GM04503 (cell line): ENCODE results near the gene DUSP22.

Source experiments
- DNase-seq: peaks from one replicate; pipeline ENCODE4 v3.0.0-alpha.2; 2012; ENCODE audit warnings: low read depth

Gene DUSP22

DNA sequence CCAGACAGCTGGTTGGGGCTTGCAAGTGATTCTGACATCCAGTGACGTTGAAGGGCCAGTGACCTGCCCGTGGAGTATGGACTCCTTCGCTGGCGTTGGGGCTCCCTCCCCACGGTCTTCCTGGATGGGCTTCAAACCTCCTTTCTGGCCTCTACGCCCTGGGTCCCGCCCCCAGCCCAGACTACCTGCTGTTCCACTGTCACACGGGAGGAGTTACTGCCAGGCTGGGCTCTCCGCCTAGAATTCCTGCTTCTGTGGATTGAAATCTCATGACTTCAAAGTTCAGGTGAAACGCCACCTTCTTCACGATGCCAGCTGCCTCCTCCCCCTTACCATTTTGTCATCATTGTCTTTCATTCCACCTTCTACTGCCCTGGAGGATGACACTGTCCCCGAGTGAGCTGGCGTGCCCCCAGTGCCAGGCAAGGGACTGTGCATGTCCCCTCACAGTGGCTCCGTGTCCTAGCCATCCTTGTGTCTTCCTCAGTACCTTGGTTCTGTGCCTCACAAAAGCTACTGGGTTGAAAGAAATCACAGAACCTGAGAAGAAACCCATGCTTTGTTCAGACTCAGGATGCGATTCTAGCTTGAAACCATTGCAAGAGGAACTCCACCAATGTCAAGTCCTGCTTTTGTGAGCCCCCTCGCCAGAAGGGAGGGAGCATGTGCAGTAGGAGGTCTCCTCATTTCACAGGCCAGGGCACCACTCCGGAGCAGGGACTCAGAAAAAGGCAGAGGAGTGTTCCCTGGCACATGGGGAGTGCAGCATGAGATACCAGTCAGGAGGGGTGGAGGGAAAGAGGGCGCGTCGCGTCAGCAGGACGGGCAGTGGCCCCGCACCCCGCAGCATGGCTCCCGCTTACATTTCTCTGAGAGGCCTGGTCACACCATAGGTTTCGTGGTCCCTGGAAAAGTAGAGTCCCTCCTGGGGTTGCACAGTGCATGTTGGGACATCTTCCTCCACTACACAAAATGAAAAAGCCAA, 88.2 kb downstream of the DUSP22 start:
- no peak for DNase-seq

DNA sequence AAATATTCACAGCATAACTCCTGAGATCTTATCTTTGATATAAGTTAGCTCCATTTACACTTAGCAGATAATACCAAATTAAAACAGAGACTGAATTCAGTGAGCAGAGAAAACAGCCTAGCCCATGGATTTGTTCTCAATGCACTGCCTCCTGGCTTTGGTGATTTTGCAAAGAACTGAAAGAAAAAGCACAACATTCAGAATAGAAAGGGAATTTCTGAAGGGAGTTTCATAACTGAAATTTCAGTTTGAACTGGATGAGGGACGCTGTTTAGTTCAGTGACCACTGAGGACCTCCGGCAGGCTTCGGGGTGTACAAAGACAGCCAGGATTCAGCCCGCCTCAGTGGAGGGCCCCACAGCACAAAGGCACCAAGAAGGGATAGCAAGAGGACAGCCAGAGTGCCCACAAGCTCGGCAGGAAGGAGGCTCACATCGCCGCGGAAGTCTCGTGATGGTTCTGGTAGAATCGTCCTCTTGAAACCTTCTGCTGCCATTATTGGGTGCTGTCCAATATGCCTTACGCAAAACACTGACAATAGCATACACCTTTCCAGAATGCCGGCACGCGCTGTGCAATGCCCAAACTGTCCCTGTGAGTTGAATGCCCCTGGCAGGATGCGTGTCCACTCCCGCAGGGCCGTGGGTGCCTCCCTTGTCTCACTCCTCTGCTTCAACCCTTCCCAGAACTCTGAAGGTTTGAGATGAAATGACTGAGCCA, 89.6 kb downstream of the DUSP22 start:
- DNase-seq = no peak

DNA sequence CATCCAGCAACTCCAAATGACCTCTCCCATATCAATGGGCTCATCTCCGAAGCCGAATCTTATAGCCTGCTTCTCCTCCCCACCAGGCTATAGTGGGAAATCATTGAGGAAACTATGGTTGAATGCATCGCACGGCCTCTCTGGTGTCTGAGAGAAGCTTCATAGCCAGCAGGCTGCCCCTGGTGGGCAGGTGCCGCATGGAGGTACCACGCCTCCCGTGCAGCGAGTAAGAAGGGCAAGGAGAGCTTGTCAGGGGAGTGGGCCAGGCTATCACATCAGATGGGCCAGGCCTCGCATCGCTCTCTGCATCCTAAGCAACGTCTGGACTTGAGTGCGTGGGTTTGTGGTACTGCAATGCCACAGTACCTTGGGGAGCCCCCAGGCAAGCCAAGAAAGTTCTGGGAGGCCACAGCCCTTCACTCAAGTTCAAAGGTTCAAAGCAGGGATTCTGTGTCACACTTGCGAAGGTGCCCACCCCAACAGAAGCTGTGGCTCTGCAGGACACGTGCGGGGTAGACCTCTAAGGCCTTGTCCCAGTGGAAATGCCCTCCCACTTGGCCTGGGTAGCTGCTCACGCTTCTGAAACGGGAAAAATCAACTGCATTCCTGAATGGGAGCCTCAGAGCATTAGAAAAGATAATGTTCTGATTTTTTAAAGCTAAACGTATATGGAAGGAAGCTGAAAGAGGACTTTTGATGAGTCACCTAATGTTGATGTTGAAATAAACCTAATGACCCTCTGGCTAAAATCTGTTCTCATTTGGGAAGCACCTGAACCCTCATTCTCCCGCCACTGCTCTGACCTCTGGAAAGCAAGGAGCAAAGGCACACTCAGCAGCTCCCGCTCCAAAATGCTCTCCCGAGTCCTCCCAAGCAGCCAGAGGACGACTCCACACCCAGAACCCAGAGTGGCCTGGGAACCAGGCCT, 90.9 kb downstream of the DUSP22 start:
- DNase-seq = no peak

GRCh38 chr6:383856-384255, 91.6 kb downstream of the DUSP22 start:
- DNase-seq = no peak

GRCh38 chr6:384898-385297, 92.6 kb downstream of the DUSP22 start:
- DNase-seq = no peak

- no peak for DNase-seq
Observed at GRCh38 chr6:385614-386013, 93.3 kb downstream of the DUSP22 start.

DNA sequence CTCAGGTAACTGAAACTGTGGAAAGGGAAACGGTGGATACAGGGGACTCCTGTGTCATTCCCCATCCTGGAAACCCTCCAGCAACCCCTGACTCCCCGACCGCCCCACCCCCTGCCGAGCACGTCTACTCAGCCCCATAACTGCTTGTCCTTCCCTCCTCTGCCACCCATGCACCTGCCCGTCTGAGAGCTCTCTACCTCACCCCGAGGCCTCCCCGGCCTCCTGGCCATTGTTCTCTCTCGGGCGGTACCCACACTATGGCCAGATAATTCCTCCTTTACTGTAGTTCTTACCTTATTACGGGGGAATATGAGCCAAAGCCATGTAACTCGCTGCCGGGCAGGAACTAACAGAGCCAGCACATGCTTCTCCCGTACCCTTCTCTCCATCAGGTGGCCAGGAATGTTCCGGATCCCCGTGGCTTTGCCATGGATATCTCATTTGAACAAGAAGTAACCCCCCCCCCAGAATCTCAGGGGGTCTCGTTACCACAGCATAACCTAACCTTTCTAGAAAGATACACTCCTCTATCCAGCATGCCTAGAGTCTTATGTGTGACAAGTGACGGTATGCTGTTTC, 94.5 kb downstream of the DUSP22 start:
- DNase-seq = no peak

DNA sequence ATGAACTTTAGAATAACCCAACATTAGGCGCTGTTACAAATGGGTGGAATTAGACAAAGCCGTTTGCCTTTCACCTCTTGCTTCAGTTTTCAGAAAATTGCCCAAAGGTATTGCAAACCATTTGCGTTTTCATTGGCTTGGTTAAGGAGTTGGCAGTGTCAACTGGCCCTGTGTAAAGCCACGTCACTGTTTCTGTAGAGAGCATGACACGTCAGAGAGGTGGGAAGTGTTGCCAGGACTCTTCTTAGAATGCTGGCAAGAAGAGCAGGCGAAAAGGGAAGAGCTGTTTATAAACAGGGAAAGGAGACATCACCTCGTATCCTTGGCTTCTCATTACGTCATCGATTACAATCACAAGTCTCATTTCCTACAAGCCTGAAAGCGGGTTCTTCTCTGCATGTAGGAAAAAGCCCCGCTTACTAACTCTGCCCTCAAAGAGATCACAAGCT, 95.0 kb downstream of the DUSP22 start:
- DNase-seq = no peak

GRCh38 chr6:388202-388903, 96.1 kb downstream of the DUSP22 start:
- no peak for DNase-seq

- DNase-seq = no peak
Observed at GRCh38 chr6:389143-389542, 96.9 kb downstream of the DUSP22 start.

DNA sequence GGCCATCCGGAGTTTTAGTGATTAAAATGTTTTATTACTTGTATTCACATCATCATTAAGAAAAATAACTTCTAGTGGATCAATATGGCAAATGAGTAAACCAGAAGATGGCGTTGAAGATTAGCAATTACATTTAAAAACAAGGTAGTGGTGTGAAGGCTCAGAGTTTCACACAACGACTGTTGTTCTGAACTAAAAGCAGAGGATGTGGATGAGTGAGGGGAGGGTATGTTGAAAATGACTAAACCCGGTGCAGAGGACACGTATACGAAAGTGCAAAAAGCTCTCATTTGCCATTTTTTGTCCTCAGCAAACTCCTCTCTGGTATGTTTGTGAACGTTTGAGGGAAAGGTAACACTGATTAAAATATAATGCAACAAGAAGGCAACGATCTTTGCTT, 97.3 kb downstream of the DUSP22 start:
- no peak for DNase-seq

DNA sequence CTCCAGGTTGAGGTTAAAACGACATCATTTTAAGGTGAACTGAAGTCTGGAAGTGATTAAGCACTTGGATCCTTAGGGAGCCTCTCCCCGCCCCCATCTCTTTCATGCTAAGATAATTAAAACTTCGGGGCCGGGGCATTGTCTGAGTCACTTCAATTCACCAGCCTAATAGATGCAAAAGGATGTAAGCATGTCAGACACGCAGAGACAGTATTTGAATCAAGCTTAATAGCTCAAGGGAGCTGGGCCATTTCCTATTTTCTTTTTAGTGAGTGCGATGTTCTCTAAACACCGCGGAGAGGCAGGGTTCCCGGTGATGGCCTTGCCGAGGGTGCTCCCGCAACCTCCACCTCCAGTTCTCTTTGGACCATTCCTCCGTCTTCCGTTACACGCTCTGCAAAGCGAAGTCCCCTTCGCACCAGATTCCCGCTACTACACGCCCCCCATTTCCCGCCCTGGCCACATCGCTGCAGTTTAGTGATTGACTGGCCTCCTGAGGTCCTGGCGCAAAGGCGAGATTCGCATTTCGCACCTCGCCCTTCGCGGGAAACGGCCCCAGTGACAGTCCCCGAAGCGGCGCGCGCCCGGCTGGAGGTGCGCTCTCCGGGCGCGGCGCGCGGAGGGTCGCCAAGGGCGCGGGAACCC, 98.7 kb downstream of the DUSP22 start:
- DNase-seq = no peak

- no peak for DNase-seq
Observed at GRCh38 chr6:391559-392440, 99.5 kb downstream of the DUSP22 start, which contains the start of gene IRF4. TSS of gene IRF4 (plus strand) at chr6:391752. CDS start at chr6:393153, 1,401 bp downstream.

GRCh38 chr6:392441-393390, 100.4 kb downstream of the DUSP22 start:
- no peak for DNase-seq

GRCh38 chr6:393391-394221, 101.3 kb downstream of the DUSP22 start:
- DNase-seq = no peak

DNA sequence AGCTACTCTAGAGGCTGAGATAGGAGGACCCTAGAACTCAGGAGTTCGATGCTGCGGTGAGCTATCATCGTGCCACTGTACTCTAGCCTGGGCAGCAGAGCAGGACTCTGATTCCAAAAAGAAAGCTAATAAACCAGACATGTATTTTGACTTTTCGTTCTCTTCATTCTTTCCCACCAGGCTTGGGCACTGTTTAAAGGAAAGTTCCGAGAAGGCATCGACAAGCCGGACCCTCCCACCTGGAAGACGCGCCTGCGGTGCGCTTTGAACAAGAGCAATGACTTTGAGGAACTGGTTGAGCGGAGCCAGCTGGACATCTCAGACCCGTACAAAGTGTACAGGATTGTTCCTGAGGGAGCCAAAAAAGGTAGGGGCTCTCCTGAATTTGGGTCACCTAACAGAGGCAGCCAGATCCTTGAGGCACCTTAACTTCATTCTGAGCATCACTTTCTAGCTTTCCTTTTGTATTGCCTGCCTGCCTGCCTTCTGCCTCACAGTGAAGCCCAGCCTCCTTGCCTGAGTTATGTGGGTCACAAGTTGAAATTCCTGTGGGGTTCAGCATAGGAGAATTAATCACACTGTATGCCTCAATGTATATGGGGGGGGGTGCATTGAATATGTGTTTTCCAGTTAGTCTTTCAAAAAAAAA, 102.5 kb downstream of the DUSP22 start:
- DNase-seq = no peak
